Activated T-cell treated with anti-CD3 and anti-CD28 coated beads for 24 hours (primary cell): ENCODE results near the gene EP300.
A peak's percentile ranks its signal among the peaks of the same experiment; 100 is the strongest.
"Not testable (repeated sequence)": the region's sequence is repeated elsewhere in the genome, so short reads cannot be mapped to it uniquely, and the experiment has no call there.

Experiments
- DNase-seq: peaks from one replicate; pipeline ENCODE4 v3.0.0-alpha.2; 2020; ENCODE audit warnings: low read depth

EP300 gene

DNA sequence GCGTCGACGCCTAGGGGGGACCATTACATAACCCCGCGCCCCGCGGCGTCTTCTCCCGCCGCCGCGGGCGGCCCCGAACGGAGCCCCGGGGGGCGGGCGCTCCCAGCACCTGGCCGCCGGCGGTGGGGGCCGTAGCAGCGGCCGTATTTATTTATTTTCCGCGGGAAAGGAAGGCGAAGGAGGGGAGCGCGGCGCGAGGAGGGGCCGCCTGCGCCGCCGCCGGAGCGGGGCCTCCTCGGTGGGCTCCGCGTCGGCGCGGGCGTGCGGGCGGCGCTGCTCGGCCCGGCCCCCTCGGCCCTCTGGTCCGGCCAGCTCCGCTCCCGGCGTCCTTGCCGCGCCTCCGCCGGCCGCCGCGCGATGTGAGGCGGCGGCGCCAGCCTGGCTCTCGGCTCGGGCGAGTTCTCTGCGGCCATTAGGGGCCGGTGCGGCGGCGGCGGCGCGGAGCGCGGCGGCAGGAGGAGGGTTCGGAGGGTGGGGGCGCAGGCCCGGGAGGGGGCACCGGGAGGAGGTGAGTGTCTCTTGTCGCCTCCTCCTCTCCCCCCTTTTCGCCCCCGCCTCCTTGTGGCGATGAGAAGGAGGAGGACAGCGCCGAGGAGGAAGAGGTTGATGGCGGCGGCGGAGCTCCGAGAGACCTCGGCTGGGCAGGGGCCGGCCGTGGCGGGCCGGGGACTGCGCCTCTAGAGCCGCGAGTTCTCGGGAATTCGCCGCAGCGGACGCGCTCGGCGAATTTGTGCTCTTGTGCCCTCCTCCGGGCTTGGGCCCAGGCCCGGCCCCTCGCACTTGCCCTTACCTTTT lies at the start of gene EP300:
Gene EP300, plus strand, starts transcription at position 570 of the 795 bp plus-strand sequence. CDS start 413 bp downstream, outside the sequence.
- DNase-seq, result peak; percentile 71

DNA sequence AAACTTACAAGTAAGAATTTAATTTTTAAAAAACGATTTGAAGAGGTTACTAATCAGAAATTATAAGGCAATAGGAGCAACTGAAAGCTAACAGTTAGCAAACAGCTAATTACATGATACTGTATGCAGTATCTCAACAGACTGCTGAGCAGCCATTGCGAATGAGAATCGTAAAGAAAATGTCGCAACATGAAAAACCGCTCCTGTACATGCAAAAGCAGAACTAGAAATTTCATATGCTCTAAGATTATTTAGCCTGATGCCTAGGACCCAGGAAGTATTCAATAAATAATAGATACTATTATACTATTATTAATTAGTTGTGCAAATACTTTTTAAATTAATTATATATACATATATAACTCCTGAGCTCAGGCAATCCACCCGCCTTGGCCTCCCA lies 48.7 kb upstream of the EP300 start:
- DNase-seq, result no peak

- not testable (repeated sequence) for DNase-seq
These were observed 46.8 kb upstream of the EP300 start for GRCh38 chr22:41045575-41045974.

DNA sequence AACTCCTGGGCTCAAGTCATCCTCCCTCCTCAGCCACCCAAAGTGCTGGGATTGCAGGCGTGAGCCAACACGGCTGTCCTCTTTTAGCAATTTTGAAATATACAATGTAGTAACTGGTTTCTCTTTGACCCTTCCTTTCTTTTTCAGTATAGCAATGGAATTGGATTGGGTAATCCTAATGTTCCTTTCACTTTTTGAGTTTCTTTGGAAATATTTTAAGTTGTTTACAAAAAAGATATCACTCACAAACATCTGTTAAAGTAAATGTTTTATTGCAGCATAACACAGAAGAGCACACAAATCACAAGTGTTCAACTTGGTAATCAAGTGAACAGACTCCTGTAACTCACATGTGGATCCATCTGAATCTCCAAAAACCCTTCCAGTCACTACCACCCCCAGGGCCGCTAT lies 44.6 kb upstream of the EP300 start:
- no peak for DNase-seq

DNA sequence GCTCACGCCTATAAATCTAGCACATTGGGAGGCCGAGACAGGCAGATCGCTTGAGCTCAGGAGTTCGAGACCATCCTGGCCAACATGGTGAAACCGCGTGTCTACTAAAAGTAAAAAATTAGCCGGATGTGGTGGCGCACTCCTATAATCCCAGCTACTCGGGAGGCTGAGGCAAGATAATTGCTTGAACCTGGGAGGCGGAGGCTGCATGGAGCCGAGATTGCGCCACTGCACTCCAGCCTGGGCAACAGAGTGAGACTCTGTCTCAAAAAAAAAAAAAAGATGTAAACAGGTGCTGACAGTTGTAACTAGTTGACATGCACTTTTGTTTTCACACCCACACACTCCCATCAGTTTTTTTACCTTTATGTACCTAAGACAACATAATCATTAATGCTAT lies 44.0 kb upstream of the EP300 start:
- not testable (repeated sequence) for DNase-seq

GRCh38 chr22:41048791-41049717 lies 43.3 kb upstream of the EP300 start:
- no peak for DNase-seq

GRCh38 chr22:41049795-41050194 lies 42.6 kb upstream of the EP300 start:
- not testable (repeated sequence) for DNase-seq

DNA sequence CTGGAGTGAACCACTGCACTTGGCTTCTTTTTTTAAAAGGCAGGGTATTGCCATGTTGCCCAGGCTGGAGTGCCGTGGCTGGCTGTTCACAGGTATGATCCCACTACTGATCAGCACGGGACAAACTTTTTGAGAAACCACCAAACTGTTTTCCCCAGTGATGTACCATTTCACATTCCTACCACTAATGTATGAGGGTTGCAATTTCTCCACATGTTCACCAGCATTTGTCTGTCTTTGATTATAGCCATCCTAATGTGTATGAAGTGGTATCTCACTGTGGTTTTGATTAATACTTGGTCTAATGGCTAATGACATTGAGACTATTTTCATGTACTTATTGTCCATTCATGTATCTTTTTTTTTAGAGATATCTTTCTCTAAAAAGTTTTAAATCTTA lies 41.5 kb upstream of the EP300 start:
- no peak for DNase-seq

DNA sequence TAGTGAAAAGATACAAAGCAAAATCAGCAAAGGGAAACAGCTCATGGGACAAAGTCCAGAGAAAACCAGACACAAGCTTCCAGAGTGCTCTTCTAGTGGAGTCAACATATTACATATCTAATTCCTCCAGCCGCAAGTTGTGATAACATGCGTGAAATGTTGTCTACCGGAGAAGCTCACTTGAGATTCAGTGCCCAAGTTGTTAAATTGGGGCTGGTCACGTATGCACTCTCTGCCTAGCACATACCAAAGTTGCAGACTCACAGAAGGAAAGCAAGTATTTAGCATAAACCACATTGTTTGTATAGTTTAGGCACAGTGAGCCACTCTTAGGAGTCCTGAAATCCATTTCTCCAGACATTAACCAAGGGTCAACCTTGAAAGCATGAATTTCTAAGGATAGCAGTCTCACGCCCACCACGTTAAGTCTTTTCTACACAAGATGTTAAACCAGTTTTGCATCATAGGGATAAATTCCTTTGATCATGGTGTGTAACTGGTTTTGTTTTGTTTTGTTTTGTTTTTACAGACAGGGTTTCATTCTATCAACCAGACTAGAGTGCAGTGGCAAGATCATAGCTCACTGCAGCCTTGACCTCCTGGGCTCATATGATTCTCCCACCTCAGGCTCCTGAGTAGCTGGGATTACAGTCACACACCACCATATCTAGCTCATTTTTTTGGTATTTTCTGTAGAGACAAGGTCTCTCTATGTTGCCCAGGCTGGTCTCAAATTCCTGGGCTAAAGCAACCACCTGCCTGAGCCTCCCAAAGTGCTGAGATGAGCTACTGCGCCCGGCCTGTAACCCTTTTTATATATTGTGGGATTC lies 39.5 kb upstream of the EP300 start:
- DNase-seq, result no peak

GRCh38 chr22:41057076-41057475 lies 35.3 kb upstream of the EP300 start:
- no peak for DNase-seq

GRCh38 chr22:41062146-41062545 lies 30.2 kb upstream of the EP300 start:
- no peak for DNase-seq

- DNase-seq, result not testable (repeated sequence)
These were observed 28.1 kb upstream of the EP300 start for GRCh38 chr22:41064326-41064725.

DNA sequence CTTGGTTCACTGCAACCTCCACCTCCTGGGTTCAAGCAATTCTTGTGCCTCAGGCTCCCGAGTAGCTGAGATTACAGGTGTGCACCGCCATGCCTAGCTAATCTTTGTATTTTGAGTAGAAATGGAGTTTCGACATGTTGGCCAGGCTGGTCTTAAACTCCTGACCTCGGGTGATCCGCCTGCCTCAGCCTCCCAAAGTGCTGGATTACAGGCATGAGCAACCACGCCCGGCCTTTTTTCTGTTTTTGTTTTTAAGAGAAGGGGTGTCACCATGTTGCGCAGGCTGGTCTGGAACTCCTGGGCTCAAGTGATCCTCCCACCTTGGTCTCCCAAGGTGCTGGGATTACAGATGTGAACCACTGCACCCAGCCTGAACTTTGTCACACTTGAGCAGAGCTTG lies 26.1 kb upstream of the EP300 start:
- not testable (repeated sequence) for DNase-seq

DNA sequence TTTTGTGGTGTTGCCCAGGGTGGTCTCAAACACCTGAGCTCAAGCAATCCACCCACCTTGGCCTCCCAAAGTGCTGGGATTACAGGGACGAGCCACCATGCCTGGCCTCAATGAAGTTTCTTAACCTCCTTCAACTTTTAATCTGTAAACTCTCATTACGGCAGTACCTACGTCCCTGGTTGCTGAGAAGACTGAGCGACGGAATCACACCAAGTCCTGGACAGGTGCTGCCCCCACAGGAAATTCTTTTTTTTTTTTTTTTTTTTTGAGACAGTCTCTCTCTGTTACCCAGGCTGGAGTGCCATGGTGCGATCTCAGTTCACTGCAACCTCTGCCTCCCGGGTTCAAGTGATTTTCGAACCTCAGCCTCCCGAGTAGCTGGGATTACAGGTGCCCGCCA lies 24.4 kb upstream of the EP300 start:
- DNase-seq, result not testable (repeated sequence)

- DNase-seq, result no peak
These were observed 21.6 kb upstream of the EP300 start for GRCh38 chr22:41070665-41071331.

DNA sequence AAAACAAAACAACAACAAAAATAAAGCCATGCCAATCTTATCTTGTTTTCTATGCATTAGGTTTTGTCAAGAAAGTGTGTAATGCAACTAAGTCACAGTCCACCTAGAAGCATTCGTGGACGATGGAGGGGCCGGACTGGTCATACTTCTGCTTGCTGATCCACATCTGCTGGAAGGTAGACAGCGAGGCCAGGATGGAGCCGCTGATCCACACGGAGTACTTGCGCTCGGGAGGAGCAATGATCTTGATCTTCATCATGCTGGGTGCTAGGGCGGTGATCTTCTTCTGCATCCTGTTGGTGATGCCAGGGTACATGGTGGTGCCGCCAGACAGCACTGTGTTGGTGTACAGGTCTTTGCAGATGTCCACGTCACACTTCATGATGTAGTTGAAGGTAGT lies 18.3 kb upstream of the EP300 start:
- no peak for DNase-seq

DNA sequence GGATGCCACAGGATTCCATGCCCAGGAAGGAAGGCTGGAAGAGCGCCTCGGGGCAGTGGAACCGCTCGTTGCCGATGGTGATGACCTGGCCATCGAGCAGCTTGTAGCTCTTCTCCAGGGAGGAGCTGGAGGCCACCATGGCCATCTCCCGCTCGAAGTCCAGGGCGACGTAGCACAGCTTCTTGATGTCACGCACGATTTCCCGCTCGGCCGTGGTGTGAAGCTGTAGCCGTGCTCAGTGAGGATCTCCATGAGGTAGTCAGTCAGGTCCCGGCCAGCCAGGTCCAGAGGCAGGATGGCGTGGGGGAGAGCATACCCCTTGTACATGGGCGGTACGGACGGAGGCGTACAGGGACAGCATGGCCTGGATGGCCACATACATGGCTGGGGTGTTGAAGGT lies 17.9 kb upstream of the EP300 start:
- no peak for DNase-seq

GRCh38 chr22:41074941-41075710 lies 17.3 kb upstream of the EP300 start:
- DNase-seq, result no peak

GRCh38 chr22:41075946-41076345 lies 16.4 kb upstream of the EP300 start:
- no peak for DNase-seq

- no peak for DNase-seq
These were observed 15.5 kb upstream of the EP300 start for GRCh38 chr22:41076857-41077256.

GRCh38 chr22:41078931-41079330 lies 13.5 kb upstream of the EP300 start:
- DNase-seq, result no peak
